Suprapubic skin (tissue), 4 donors: ENCODE measurements around the gene ACYP1. TPM values are rescaled to one million over a fixed set of nuclear protein-coding genes. Genes with fewer than 3 reads are reported as not detected.

Experiments used
- DNase-seq, 2 donors: peaks; one replicate each; pipeline ENCODE4 v3.0.0-alpha.2; 2019; ENCODE audit warnings: low spot score in 2 of 2
- H3K27ac ChIP-seq: fragments of 200-600 bp; sonication (generic); one replicate; pipeline ENCODE4 v1.5.1; 2019
- H3K27me3 ChIP-seq: fragments of 200-600 bp; sonication (generic); one replicate; pipeline ENCODE4 v1.5.1; 2019
- H3K36me3 ChIP-seq: fragments of 200-600 bp; sonication (generic); one replicate; pipeline ENCODE4 v1.5.1; 2019
- H3K4me1 ChIP-seq: fragments of 200-600 bp; sonication (generic); one replicate; pipeline ENCODE4 v1.5.1; 2019
- H3K4me3 ChIP-seq: fragments of 200-600 bp; sonication (generic); one replicate; pipeline ENCODE4 v1.5.1; 2019; ENCODE audit warnings: mild to moderate bottlenecking
- H3K9me3 ChIP-seq: fragments of 200-600 bp; sonication (generic); one replicate; pipeline ENCODE4 v1.5.1; 2019
- EP300 ChIP-seq: sonication (generic); formaldehyde crosslinking; IDR thresholded peaks from one replicate; pipeline ENCODE4 v1.6.1; 2017; ENCODE audit warnings: antibody characterized with exemption
- POLR2A ChIP-seq, 2 donors: fragments of 450-650 bp; IDR thresholded peaks; one replicate each; pipeline ENCODE4 v1.6.1; 2017; ENCODE audit warnings: antibody characterized with exemption in 2 of 2, mild to moderate bottlenecking in 2 of 2, moderate library complexity in 2 of 2
- POLR2AphosphoS5 ChIP-seq, 3 donors: sonication (generic); formaldehyde crosslinking; IDR thresholded peaks; one replicate each; pipeline ENCODE4 v1.6.1; 2017; ENCODE audit warnings: antibody characterized with exemption in 3 of 3
- WGBS: methylation state at CpG from one replicate; pipeline ENCODE4 v1.1.5; 2018; 5-methylcytosine and 5-hydroxymethylcytosine counted together
- total RNA-seq, 4 donors: library from RNA; depleted of rRNA; stranded (reverse); fragments of >200 nt; gene quantifications; one replicate each; pipeline ENCODE4 v1.1.0, GENCODE V29; 2016
- TF ChIP-seq, protein P1 (sequence below), 2 donors: fragments of 200-600 bp in 1 of 2; fragments of 450-650 bp in 1 of 2; sonication (generic) in 1 of 2; IDR thresholded peaks; one replicate each; pipeline ENCODE4 v1.5.1; 2016 to 2019; ENCODE audit warnings: antibody characterized with exemption in 2 of 2, mild to moderate bottlenecking in 1 of 2, moderate library complexity in 1 of 2

The ACYP1 gene
- total RNA-seq, 4 donors from 2014 or later = 19.2 to 40.6 (median 23.0) TPM

DNA sequence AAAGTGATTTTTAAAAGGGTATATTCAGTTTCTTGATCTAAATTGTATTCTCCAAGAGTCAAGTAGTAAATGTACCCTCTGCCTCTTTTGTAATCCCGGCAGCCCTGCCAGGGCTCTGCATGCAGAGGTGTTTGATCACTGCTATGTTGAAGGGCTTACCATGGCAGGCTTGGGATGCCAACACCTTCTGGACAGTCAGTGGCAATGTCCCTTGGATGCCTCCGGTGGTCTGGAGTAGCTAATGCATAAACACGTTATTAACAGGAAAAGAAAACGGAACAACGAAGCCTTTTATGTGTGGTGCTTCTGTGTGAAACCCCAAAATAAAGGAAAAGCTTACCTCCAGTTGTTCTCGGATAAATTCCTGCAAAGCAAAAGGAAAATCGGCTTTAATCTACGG, 41.2 kb downstream of the ACYP1 start:
- H3K36me3 ChIP-seq = peaks cover 56% of the 10 kb centered on the region
- H3K27ac ChIP-seq = no peak overlapping the region
- no peaks in the 10 kb centered on the region for H3K9me3 ChIP-seq
- WGBS = 78% methylated on average over 8 of the region's 8 CpGs
- H3K4me3 ChIP-seq = no peak overlapping the region
- no peak for TF ChIP-seq POLR2AphosphoS5 (IDR thresholded peaks at IDR 0.05)
- TF ChIP-seq, protein P1, sequence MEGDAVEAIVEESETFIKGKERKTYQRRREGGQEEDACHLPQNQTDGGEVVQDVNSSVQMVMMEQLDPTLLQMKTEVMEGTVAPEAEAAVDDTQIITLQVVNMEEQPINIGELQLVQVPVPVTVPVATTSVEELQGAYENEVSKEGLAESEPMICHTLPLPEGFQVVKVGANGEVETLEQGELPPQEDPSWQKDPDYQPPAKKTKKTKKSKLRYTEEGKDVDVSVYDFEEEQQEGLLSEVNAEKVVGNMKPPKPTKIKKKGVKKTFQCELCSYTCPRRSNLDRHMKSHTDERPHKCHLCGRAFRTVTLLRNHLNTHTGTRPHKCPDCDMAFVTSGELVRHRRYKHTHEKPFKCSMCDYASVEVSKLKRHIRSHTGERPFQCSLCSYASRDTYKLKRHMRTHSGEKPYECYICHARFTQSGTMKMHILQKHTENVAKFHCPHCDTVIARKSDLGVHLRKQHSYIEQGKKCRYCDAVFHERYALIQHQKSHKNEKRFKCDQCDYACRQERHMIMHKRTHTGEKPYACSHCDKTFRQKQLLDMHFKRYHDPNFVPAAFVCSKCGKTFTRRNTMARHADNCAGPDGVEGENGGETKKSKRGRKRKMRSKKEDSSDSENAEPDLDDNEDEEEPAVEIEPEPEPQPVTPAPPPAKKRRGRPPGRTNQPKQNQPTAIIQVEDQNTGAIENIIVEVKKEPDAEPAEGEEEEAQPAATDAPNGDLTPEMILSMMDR (IDR thresholded peaks at IDR 0.05) = no peak
- no peak for TF ChIP-seq EP300
- TF ChIP-seq POLR2A (IDR thresholded peaks at IDR 0.05) = no peak
- H3K27me3 ChIP-seq = no peaks in the 10 kb centered on the region
- no peak for DNase-seq
- H3K4me1 ChIP-seq = peaks cover 6% of the 10 kb centered on the region

DNA sequence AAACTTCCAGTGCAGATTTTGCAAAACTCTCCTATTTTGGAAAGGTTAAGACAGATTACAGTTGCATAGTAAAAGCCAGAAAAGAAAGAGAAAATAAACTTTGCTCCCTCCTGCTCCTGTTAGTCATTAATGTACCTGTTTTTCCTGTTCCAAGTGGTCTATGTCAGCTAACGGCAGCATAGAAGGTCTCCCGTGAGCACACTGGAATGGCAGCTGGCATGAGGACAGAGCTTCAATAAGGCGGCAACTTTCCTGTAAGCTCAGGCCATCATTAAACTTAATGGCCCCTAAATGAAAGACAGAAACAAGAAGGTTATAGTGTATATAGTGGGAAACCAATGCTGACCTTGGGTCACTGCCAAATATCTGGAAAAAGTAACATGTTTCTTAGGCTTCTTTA, 45.1 kb downstream of the ACYP1 start:
- DNase-seq = no peak
- WGBS = 57% methylated on average over 3 of the region's 3 CpGs
- H3K27me3 ChIP-seq = no peaks in the 10 kb centered on the region
- no peaks in the 10 kb centered on the region for H3K9me3 ChIP-seq
- no peak overlapping the region for H3K4me3 ChIP-seq
- peaks cover 6% of the 10 kb centered on the region for H3K4me1 ChIP-seq
- no peak overlapping the region for H3K27ac ChIP-seq
- TF ChIP-seq POLR2AphosphoS5 (IDR thresholded peaks at IDR 0.05) = no peak
- no peak for TF ChIP-seq POLR2A (IDR thresholded peaks at IDR 0.05)
- no peak for TF ChIP-seq EP300
- TF ChIP-seq, protein P1 (IDR thresholded peaks at IDR 0.05) = no peak
- H3K36me3 ChIP-seq = peaks cover 84% of the 10 kb centered on the region

DNA sequence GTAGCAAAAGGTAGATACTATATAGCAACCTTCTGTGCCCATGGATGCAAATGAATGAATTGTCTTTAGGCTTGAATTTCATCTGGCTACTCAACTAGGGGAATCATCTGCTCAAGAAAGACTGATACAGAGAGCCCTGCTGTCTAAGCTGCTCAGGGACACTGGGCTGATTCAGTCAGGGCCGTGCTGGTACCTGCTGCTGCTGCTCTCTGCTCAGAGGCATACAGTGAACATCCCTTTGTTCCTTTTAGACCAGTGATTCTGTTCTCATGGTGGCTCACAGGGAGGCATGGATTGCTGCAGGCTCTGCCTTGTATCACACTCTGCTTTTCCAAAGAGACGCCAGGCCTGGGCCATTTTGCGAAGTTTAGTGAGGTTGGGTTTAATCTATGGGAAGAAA, 47.0 kb downstream of the ACYP1 start:
- DNase-seq = no peak
- WGBS = 95% methylated on average over 3 of the region's 3 CpGs
- Histone ChIP-seq H3K4me1 (peaks cover 6% of the 10 kb centered on the region), H3K36me3 (peaks cover 78% of the 10 kb centered on the region), H3K4me3 (no peak overlapping the region), H3K27me3 (no peaks in the 10 kb centered on the region), H3K27ac (no peak overlapping the region), H3K9me3 (no peaks in the 10 kb centered on the region)
- TF ChIP-seq EP300 (no peak), POLR2A (IDR thresholded peaks at IDR 0.05) (no peak), POLR2AphosphoS5 (IDR thresholded peaks at IDR 0.05) (no peak)
- TF ChIP-seq, protein P1 (IDR thresholded peaks at IDR 0.05) = no peak

DNA sequence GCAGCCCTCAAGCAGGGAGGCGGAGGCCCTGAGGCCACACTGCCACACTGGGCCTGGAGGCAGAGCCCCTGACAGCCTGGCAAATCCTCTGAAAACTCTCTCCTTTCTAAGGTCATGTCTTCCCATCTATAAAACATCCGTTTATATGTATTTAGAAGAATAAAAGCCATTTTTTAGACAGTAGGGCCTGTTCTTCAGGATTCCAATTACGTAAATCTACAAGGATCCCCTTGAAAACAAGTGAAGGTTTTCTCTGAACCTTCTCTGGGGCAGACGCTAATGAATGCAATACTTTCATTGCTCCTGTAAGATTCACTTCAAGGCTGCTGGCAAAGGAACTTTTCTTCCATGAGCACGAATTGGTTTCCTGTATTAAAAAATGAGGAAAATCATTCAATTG, 48.3 kb downstream of the ACYP1 start:
- peaks cover 10% of the 10 kb centered on the region for H3K4me1 ChIP-seq
- H3K27ac ChIP-seq = no peak overlapping the region
- H3K27me3 ChIP-seq = no peaks in the 10 kb centered on the region
- DNase-seq = no peak
- no peaks in the 10 kb centered on the region for H3K9me3 ChIP-seq
- 75% methylated on average over 5 of the region's 5 CpGs for WGBS
- H3K36me3 ChIP-seq = peaks cover 66% of the 10 kb centered on the region
- H3K4me3 ChIP-seq = no peak overlapping the region
- TF ChIP-seq POLR2AphosphoS5 (IDR thresholded peaks at IDR 0.05) = no peak
- TF ChIP-seq, protein P1 (IDR thresholded peaks at IDR 0.05) = no peak
- TF ChIP-seq EP300 = no peak
- TF ChIP-seq POLR2A (IDR thresholded peaks at IDR 0.05) = no peak

DNA sequence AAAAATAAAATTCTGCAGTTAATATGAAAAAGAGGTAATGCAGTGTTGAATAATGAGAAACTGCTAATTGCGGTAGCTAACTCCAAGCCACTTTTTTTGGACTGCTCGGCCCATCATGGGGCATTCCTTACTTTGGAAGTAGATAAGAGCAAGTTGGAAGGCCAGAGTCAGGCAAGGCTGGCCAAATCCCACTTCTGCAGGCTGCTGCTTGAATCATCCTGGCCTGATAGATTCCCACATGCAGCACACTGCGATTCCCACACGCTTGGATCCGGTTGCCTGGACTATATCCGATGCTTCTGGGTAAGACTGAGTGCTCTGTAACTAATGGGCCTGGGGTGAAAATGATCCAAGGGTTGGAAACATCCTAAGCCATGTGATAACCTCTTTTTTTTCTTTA, 50.5 kb downstream of the ACYP1 start:
- no peak overlapping the region for H3K27ac ChIP-seq
- H3K4me1 ChIP-seq = peaks cover 5% of the 10 kb centered on the region
- H3K27me3 ChIP-seq = no peaks in the 10 kb centered on the region
- DNase-seq = no peak
- 87% methylated on average over 6 of the region's 6 CpGs for WGBS
- TF ChIP-seq, protein P1 (IDR thresholded peaks at IDR 0.05) = no peak
- TF ChIP-seq EP300 = no peak
- no peak for TF ChIP-seq POLR2AphosphoS5 (IDR thresholded peaks at IDR 0.05)
- TF ChIP-seq POLR2A (IDR thresholded peaks at IDR 0.05) = no peak
- H3K4me3 ChIP-seq = no peak overlapping the region
- H3K36me3 ChIP-seq = peaks cover 64% of the 10 kb centered on the region
- H3K9me3 ChIP-seq = no peaks in the 10 kb centered on the region
